GM23338 (cell line): ENCODE data around the gene PPP2R5C. TPM values are rescaled to one million over a fixed set of nuclear protein-coding genes. Genes with fewer than 3 reads are reported as not detected.

Experiments used
- ATAC-seq: fragments of 200-7000 bp; cut with Tn5 transposase; 3 replicates; pipeline ENCODE4 v1.9.1; 2020
- DNase-seq: peaks from one replicate; pipeline ENCODE4 v3.0.0-alpha.2; 2015; ENCODE audit warnings: low spot score
- H2AFZ ChIP-seq: fragments of 200-600 bp; sonication (generic); 2 replicates; pipeline ENCODE4 v1.8.0; 2016; ENCODE audit warnings: antibody characterized with exemption, mild to moderate bottlenecking, moderate library complexity
- H3F3A ChIP-seq: fragments of 200-600 bp; sonication (generic); replicated peaks from 2 replicates; pipeline ENCODE4 v1.8.0; 2017; ENCODE audit warnings: antibody characterized with exemption, mixed run types, low read depth
- H3K27ac ChIP-seq: fragments of 200-600 bp; sonication (generic); 2 replicates; pipeline ENCODE4 v1.6.1; 2016; ENCODE audit warnings: low read depth
- H3K27me3 ChIP-seq: fragments of 200-600 bp; sonication (generic); 2 replicates; pipeline ENCODE4 v1.8.0; 2016; ENCODE audit warnings: mild to moderate bottlenecking, mixed run types, moderate library complexity; ENCODE audit not compliant: insufficient read depth
- H3K36me3 ChIP-seq: fragments of 200-600 bp; sonication (generic); 2 replicates; pipeline ENCODE4 v1.8.0; 2016; ENCODE audit warnings: mild to moderate bottlenecking; ENCODE audit not compliant: insufficient read depth
- H3K4me1 ChIP-seq: fragments of 200-600 bp; sonication (generic); 2 replicates; pipeline ENCODE4 v1.8.0; 2016; ENCODE audit warnings: mild to moderate bottlenecking, moderate library complexity; ENCODE audit not compliant: insufficient read depth
- H3K4me2 ChIP-seq: fragments of 200-600 bp; sonication (generic); 2 replicates; pipeline ENCODE4 v1.7.1; 2017; ENCODE audit warnings: mixed run types
- H3K4me3 ChIP-seq: fragments of 200-600 bp; sonication (generic); 2 replicates; pipeline ENCODE4 v1.6.1; 2016; ENCODE audit warnings: mixed run types
- H3K79me2 ChIP-seq: fragments of 200-600 bp; sonication (generic); replicated peaks from 2 replicates; pipeline ENCODE4 v1.8.0; 2017; ENCODE audit warnings: mild to moderate bottlenecking; ENCODE audit not compliant: insufficient read depth
- H3K9me2 ChIP-seq: fragments of 200-600 bp; sonication (generic); 2 replicates; pipeline ENCODE4 v1.8.0; 2017; ENCODE audit not compliant: insufficient read depth
- H4K20me1 ChIP-seq: fragments of 200-600 bp; sonication (generic); replicated peaks from 2 replicates; pipeline ENCODE4 v1.8.0; 2017; ENCODE audit warnings: mild to moderate bottlenecking; ENCODE audit not compliant: insufficient read depth
- H3K27ac Mint-ChIP-seq: 2 replicates; pipeline ENCODE4 v1.8.0; 2020; ENCODE audit warnings: inconsistent platforms, mild to moderate bottlenecking, moderate library complexity, mixed read lengths
- H3K27me3 Mint-ChIP-seq: 3 replicates; pipeline ENCODE4 v1.8.0; 2022; ENCODE audit warnings: low read depth, mild to moderate bottlenecking, moderate library complexity, mixed read lengths, inconsistent platforms; ENCODE audit not compliant: insufficient read depth, poor library complexity
- H3K36me3 Mint-ChIP-seq: 3 replicates; pipeline ENCODE4 v1.8.0; 2021; ENCODE audit warnings: low read depth, mild to moderate bottlenecking, inconsistent platforms, moderate library complexity, mixed read lengths
- H3K4me1 Mint-ChIP-seq: 3 replicates; pipeline ENCODE4 v1.8.0; 2020; ENCODE audit warnings: mild to moderate bottlenecking, inconsistent platforms, mixed read lengths
- H3K4me3 Mint-ChIP-seq: 3 replicates; pipeline ENCODE4 v1.8.0; 2021; ENCODE audit warnings: moderate library complexity, mild to moderate bottlenecking, inconsistent platforms, mixed read lengths
- H3K9me3 Mint-ChIP-seq: 3 replicates; pipeline ENCODE4 v1.8.0; 2020; ENCODE audit warnings: moderate library complexity, mild to moderate bottlenecking, inconsistent platforms, mixed read lengths
- CREB1 ChIP-seq: fragments of 250-450 bp; sonication (Bioruptor Pico); IDR thresholded peaks from 2 replicates; pipeline ENCODE4 v1.5.0; 2020; ENCODE audit warnings: low read depth, mild to moderate bottlenecking, moderate library complexity
- CTCF ChIP-seq, 2 experiments: fragments of 200-600 bp in 1 of 2; sonication (generic) in 1 of 2; conservative IDR thresholded peaks; 2 replicates each; pipeline versions ENCODE4 v1.5.1 to v1.6.1; 2016 to 2017; ENCODE audit warnings: antibody characterized with exemption in 2 of 2, low read depth in 2 of 2, mild to moderate bottlenecking in 2 of 2, moderate library complexity in 1 of 2
- JUNB ChIP-seq: IDR thresholded peaks from one replicate; pipeline ENCODE4 v1.6.1; 2016; ENCODE audit warnings: antibody characterized with exemption; ENCODE audit not compliant: unreplicated experiment
- POLR2AphosphoS5 ChIP-seq: IDR thresholded peaks from 2 replicates; pipeline ENCODE4 v1.6.1; 2016; ENCODE audit warnings: antibody characterized with exemption, low read depth
- STAT1 ChIP-seq: IDR thresholded peaks from one replicate; pipeline ENCODE4 v1.6.1; 2016; ENCODE audit warnings: antibody characterized with exemption; ENCODE audit not compliant: unreplicated experiment
- ZNF462 ChIP-seq: fragments of 250-450 bp; sonication (Bioruptor Pico); IDR thresholded peaks from 2 replicates; pipeline ENCODE4 v1.5.0; 2020; ENCODE audit warnings: mild to moderate bottlenecking, moderate library complexity
- polyA plus RNA-seq: library from polyadenylated mRNA; unstranded; fragments of >200 nt; fragmentation: Nextera tagmentation; extraction: Ambion mirVana; gene quantifications from 2 replicates; pipeline ENCODE4 v1.2.1, GENCODE V29; 2016
- total RNA-seq: library from RNA; depleted of rRNA; stranded (reverse); fragments of >200 nt; shearing (Covaris generic); gene quantifications from 2 replicates; pipeline ENCODE4 v1.2.3, GENCODE V29; 2014
- TF ChIP-seq, protein P1 (sequence below): IDR thresholded peaks from 2 replicates; pipeline ENCODE4 v1.6.1; 2016; ENCODE audit warnings: antibody characterized with exemption

Gene PPP2R5C
- total and polyA plus RNA-seq, 2 experiments from 2014 or later: 75.4 to 79.7 TPM

DNA sequence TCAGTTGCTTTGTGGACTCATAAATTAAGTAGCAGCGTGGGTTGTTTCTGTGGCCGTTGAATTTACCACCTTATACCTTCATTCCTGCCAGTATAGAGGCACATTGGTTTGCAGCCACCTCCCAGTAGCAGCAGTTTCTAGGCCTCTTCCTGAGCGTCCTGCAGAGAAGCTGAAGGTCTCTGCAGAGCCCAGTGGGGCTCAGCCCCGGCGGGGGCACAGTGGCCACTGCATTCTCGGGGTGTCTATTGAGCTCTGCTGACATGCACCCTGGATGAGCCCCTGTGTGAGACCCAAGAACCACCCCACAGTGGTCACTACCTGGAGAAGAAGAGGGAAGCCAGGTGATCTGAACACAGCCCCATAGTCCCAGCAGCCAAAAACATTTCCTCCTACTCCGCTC, 145.1 kb downstream of the PPP2R5C start (continued):
- TF ChIP-seq ZNF462 (CRISPR knock-in tag) (no peak), CTCF (conservative IDR thresholded peaks at IDR 0.05; ENCODE audit: low read depth in 2 of 2) (no peak), JUNB (no peak), CREB1 (CRISPR knock-in tag) (no peak)
- TF ChIP-seq, protein P1, sequence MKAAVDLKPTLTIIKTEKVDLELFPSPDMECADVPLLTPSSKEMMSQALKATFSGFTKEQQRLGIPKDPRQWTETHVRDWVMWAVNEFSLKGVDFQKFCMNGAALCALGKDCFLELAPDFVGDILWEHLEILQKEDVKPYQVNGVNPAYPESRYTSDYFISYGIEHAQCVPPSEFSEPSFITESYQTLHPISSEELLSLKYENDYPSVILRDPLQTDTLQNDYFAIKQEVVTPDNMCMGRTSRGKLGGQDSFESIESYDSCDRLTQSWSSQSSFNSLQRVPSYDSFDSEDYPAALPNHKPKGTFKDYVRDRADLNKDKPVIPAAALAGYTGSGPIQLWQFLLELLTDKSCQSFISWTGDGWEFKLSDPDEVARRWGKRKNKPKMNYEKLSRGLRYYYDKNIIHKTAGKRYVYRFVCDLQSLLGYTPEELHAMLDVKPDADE: no peak

DNA sequence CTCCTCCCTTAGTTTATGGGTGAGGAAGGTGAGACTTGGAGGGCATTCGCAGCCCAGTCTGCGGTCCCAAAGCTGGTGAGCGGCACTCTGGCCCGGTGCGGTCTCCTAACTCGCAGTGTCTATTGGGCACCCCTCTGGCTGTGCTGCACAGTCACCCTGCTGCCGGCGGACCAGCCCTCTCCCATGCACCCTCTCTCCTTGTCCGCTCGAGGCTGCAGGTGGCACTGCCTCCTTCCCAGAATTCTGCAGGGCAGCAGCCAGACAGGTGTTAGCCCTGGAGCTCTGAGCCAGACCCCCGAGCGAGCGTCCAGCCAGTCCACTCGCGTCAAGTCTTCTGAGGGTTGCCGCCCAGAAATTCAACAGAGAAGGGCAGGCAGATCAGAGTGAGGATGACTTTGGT, 146.1 kb downstream of the PPP2R5C start:
- no peak for ATAC-seq
- no peaks in the 10 kb centered on the region for H3K4me1 Mint-ChIP-seq
- no peak for DNase-seq
- peaks cover 9% of the 10 kb centered on the region for H3K27me3 Mint-ChIP-seq
- no peak overlapping the region for H3K4me3 Mint-ChIP-seq
- Histone ChIP-seq H4K20me1 (no peaks in the 10 kb centered on the region; the same call in 1 of the 2 replicates), H3K4me3 (no peak overlapping the region), H2AFZ (no peak overlapping the region), H3K27ac (no peak overlapping the region), H3K4me1 (no peaks in the 10 kb centered on the region), H3K27me3 (no peaks in the 10 kb centered on the region), H3K4me2 (no peak overlapping the region), H3K79me2 (no peaks in the 10 kb centered on the region), H3F3A (no peaks in the 10 kb centered on the region), H3K36me3 (peaks cover under 1% of the 10 kb centered on the region; the same call in 1 of the 2 replicates), H3K9me2 (no peaks in the 10 kb centered on the region)
- no peaks in the 10 kb centered on the region for H3K9me3 Mint-ChIP-seq
- no peak overlapping the region for H3K27ac Mint-ChIP-seq
- H3K36me3 Mint-ChIP-seq: peaks cover 31% of the 10 kb centered on the region
- no peak for TF ChIP-seq ZNF462 (CRISPR knock-in tag)
- no peak for TF ChIP-seq POLR2AphosphoS5
- no peak for TF ChIP-seq STAT1
